Smooth muscle cell (in vitro differentiated cells): ENCODE data around the gene FOXD4L6. TPM values are rescaled to one million over a fixed set of nuclear protein-coding genes. Genes with fewer than 3 reads are reported as not detected.
"Not testable (repeated sequence)": the region's sequence is repeated elsewhere in the genome, so short reads cannot be mapped to it uniquely, and the experiment has no call there.

Experiments
- DNase-seq: peaks from one replicate; lab custom pipeline; 2025; ENCODE audit not compliant: unreplicated experiment; lab: John Stamatoyannopoulos, UW
- H2AFZ ChIP-seq: fragments of 200-600 bp; sonication (generic); 2 replicates; pipeline ENCODE4 v1.6.0; 2016; ENCODE audit warnings: antibody characterized with exemption, low read depth, mild to moderate bottlenecking
- H3F3A ChIP-seq: fragments of 200-600 bp; sonication (generic); 2 replicates; pipeline ENCODE4 v1.6.0; 2017; ENCODE audit warnings: antibody characterized with exemption, low read depth
- H3K27ac ChIP-seq: fragments of 200-600 bp; sonication (generic); 2 replicates; pipeline ENCODE4 v1.5.1; 2016; ENCODE audit warnings: low read depth, mild to moderate bottlenecking
- H3K27me3 ChIP-seq: fragments of 200-600 bp; sonication (generic); 2 replicates; pipeline ENCODE4 v1.6.1; 2016; ENCODE audit warnings: low read depth, mild to moderate bottlenecking
- H3K36me3 ChIP-seq: fragments of 200-600 bp; sonication (generic); 2 replicates; pipeline ENCODE4 v1.5.1; 2016; ENCODE audit warnings: low read depth
- H3K4me1 ChIP-seq: fragments of 200-600 bp; sonication (generic); 2 replicates; pipeline ENCODE4 v1.5.1; 2016; ENCODE audit warnings: low read depth
- H3K4me2 ChIP-seq: fragments of 200-600 bp; sonication (generic); 2 replicates; pipeline ENCODE4 v1.6.0; 2016; ENCODE audit warnings: mild to moderate bottlenecking
- H3K4me3 ChIP-seq: fragments of 200-600 bp; sonication (generic); 2 replicates; pipeline ENCODE4 v1.5.1; 2016; ENCODE audit warnings: mild to moderate bottlenecking
- H3K79me2 ChIP-seq: fragments of 200-600 bp; sonication (generic); 2 replicates; pipeline ENCODE4 v1.6.0; 2016; ENCODE audit warnings: low read depth, mild to moderate bottlenecking
- H3K9ac ChIP-seq: fragments of 200-600 bp; sonication (generic); 2 replicates; pipeline ENCODE4 v1.6.0; 2016; ENCODE audit warnings: low read depth
- H3K9me3 ChIP-seq: fragments of 200-600 bp; sonication (generic); replicated peaks from 2 replicates; pipeline ENCODE4 v1.5.1; 2016; ENCODE audit warnings: low read depth
- H4K20me1 ChIP-seq: fragments of 200-600 bp; sonication (generic); 2 replicates; pipeline ENCODE4 v1.6.0; 2016; ENCODE audit warnings: low read depth
- WGBS: methylation state at CpG from one replicate; pipeline ENCODE4 v1.1.7; 2016; ENCODE audit warnings: low lambda C conversion rate; 5-methylcytosine and 5-hydroxymethylcytosine counted together
- polyA plus RNA-seq: library from polyadenylated mRNA; unstranded; fragments of >200 nt; fragmentation: Nextera tagmentation; extraction: Ambion mirVana; gene quantifications from 2 replicates; pipeline ENCODE4 v1.2.1, GENCODE V29; 2016
- total RNA-seq: library from RNA; depleted of rRNA; stranded (reverse); fragments of >200 nt; gene quantifications from 2 replicates; pipeline ENCODE4 v1.2.3, GENCODE V29; 2014

FOXD4L6 gene
- 0.09 and 0.18 TPM in 2 replicates for total RNA-seq
- not detected in 2 replicates for polyA plus RNA-seq

GRCh38 chr9:41128581-41128980 lies at the start of gene FOXD4L6:
FOXD4L6 (minus strand) TSS chr9:41128681; CDS start chr9:41128383, 298 bp downstream.
- not testable (repeated sequence) for DNase-seq, H3K27me3 ChIP-seq, H3K4me3 ChIP-seq, H4K20me1 ChIP-seq, H3F3A ChIP-seq, H3K27ac ChIP-seq, H3K4me2 ChIP-seq, H3K9me3 ChIP-seq, H3K79me2 ChIP-seq, H3K4me1 ChIP-seq, H3K36me3 ChIP-seq, H2AFZ ChIP-seq, H3K9ac ChIP-seq
- WGBS = 40% methylated on average over 2 of the region's 15 CpGs

- not testable (repeated sequence) for H3K9me3 ChIP-seq, DNase-seq, H3K9ac ChIP-seq, H2AFZ ChIP-seq, H3K4me3 ChIP-seq, H3K27ac ChIP-seq, H3K4me1 ChIP-seq, H3K79me2 ChIP-seq, H3K36me3 ChIP-seq, H3K4me2 ChIP-seq, H4K20me1 ChIP-seq, H3F3A ChIP-seq, H3K27me3 ChIP-seq
- 90% methylated on average over 2 of the region's 4 CpGs for WGBS
Observed at GRCh38 chr9:41174994-41175393, 46.5 kb upstream of the FOXD4L6 start.

- H3K4me1 ChIP-seq, H3K4me3 ChIP-seq, H3K27ac ChIP-seq, DNase-seq, H3F3A ChIP-seq, H2AFZ ChIP-seq, H3K36me3 ChIP-seq, H3K4me2 ChIP-seq, H3K9me3 ChIP-seq, H3K27me3 ChIP-seq, H3K79me2 ChIP-seq, H3K9ac ChIP-seq, H4K20me1 ChIP-seq: not testable (repeated sequence)
- WGBS = 59% methylated on average over 17 of the region's 18 CpGs
Observed at GRCh38 chr9:41150116-41150515, 21.6 kb upstream of the FOXD4L6 start.

- H4K20me1 ChIP-seq, H3F3A ChIP-seq, H3K79me2 ChIP-seq, H3K4me2 ChIP-seq, H3K9me3 ChIP-seq, H2AFZ ChIP-seq, H3K27me3 ChIP-seq, H3K36me3 ChIP-seq, DNase-seq, H3K4me1 ChIP-seq, H3K4me3 ChIP-seq, H3K27ac ChIP-seq, H3K9ac ChIP-seq: not testable (repeated sequence)
- 95% methylated on average over 2 of the region's 2 CpGs for WGBS
Observed at GRCh38 chr9:41141878-41142277, 13.4 kb upstream of the FOXD4L6 start.

GRCh38 chr9:41126746-41127446 lies 1.6 kb downstream of the FOXD4L6 start:
- not testable (repeated sequence) for H3K4me2 ChIP-seq, H3K27me3 ChIP-seq, DNase-seq, H3K9ac ChIP-seq, H2AFZ ChIP-seq, H3K4me1 ChIP-seq, H4K20me1 ChIP-seq, H3K27ac ChIP-seq, H3K36me3 ChIP-seq, H3F3A ChIP-seq, H3K9me3 ChIP-seq, H3K4me3 ChIP-seq, H3K79me2 ChIP-seq
- WGBS = 12% methylated on average over 10 of the region's 45 CpGs

GRCh38 chr9:41125936-41126335 lies 2.5 kb downstream of the FOXD4L6 start:
- H3K27ac ChIP-seq, H3K79me2 ChIP-seq, H3K4me3 ChIP-seq, H3K9me3 ChIP-seq, DNase-seq, H3K36me3 ChIP-seq, H3K9ac ChIP-seq, H3K4me2 ChIP-seq, H4K20me1 ChIP-seq, H3K27me3 ChIP-seq, H3F3A ChIP-seq, H3K4me1 ChIP-seq, H2AFZ ChIP-seq: not testable (repeated sequence)
- WGBS = 31% methylated on average over 3 of the region's 3 CpGs

- not testable (repeated sequence) for H3K9ac ChIP-seq, H3K79me2 ChIP-seq, H3K4me2 ChIP-seq, H3K27ac ChIP-seq, H3K4me3 ChIP-seq, H3F3A ChIP-seq, H3K27me3 ChIP-seq, H3K9me3 ChIP-seq, H2AFZ ChIP-seq, DNase-seq, H4K20me1 ChIP-seq, H3K4me1 ChIP-seq, H3K36me3 ChIP-seq
- WGBS = no CpG with 5 or more reads among the region's 21 CpGs
Observed at GRCh38 chr9:41125109-41125658, 3.3 kb downstream of the FOXD4L6 start.

- not testable (repeated sequence) for H3F3A ChIP-seq, H3K27ac ChIP-seq, DNase-seq, H3K4me3 ChIP-seq, H3K9me3 ChIP-seq, H3K4me1 ChIP-seq, H3K79me2 ChIP-seq, H3K9ac ChIP-seq, H4K20me1 ChIP-seq, H3K4me2 ChIP-seq, H3K36me3 ChIP-seq, H2AFZ ChIP-seq, H3K27me3 ChIP-seq
- WGBS = 18% methylated on average over 30 of the region's 52 CpGs
Observed at GRCh38 chr9:41124250-41125108, 4.0 kb downstream of the FOXD4L6 start.
